WI38 (cell line): Measurements from ENCODE around the gene TTC39A.

Experiments
- H3K4me3 ChIP-seq: 2 replicates; pipeline ENCODE4 v1.5.1; 2011; ENCODE audit warnings: low read depth, mild to moderate bottlenecking, control low read depth, low read length
- TF ChIP-seq, protein P1 (sequence below): IDR thresholded peaks from 2 replicates; pipeline ENCODE4 v1.5.1; 2012; ENCODE audit warnings: low read depth, mild to moderate bottlenecking, control low read depth, low read length

Gene TTC39A

DNA sequence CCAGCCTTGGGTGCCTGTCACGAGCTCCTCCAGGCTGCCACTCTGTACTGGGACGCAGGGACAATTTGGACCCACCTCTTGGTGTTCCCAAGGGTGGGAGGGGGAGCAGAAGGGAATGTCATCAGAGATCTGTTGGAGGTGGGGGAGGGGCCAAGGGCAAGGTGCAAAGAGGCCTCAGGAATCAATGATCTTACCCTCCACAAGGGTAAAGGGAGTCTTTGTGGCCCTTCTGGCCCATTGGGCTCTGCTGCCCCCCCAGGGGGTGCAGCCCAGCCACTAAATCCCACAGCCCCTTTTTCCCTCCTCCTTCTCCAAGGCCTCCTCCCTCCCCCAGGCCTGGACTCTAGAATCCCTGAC, 8.5 kb downstream of the TTC39A start:
- TF ChIP-seq, protein P1, sequence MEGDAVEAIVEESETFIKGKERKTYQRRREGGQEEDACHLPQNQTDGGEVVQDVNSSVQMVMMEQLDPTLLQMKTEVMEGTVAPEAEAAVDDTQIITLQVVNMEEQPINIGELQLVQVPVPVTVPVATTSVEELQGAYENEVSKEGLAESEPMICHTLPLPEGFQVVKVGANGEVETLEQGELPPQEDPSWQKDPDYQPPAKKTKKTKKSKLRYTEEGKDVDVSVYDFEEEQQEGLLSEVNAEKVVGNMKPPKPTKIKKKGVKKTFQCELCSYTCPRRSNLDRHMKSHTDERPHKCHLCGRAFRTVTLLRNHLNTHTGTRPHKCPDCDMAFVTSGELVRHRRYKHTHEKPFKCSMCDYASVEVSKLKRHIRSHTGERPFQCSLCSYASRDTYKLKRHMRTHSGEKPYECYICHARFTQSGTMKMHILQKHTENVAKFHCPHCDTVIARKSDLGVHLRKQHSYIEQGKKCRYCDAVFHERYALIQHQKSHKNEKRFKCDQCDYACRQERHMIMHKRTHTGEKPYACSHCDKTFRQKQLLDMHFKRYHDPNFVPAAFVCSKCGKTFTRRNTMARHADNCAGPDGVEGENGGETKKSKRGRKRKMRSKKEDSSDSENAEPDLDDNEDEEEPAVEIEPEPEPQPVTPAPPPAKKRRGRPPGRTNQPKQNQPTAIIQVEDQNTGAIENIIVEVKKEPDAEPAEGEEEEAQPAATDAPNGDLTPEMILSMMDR = no peak
- no peak overlapping the region for H3K4me3 ChIP-seq

GRCh38 chr1:51320967-51321923, 9.1 kb downstream of the TTC39A start:
- no peak overlapping the region for H3K4me3 ChIP-seq
- TF ChIP-seq, protein P1 = no peak

GRCh38 chr1:51317798-51318197, 12.6 kb downstream of the TTC39A start:
- TF ChIP-seq, protein P1 = no peak
- H3K4me3 ChIP-seq = no peak overlapping the region

DNA sequence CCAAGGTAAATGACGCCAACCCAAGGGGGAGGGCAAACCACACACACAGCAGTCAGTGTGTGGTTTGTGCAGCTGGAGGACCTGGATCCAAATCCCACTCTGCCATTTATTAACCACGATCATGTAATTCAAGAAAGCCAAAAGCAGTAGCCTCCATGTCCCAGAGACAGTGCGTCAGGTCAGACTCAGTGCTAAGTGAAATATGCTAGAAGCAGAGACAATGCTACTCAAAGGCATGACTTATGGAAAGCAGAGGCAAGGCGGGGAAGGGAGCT, 13.6 kb downstream of the TTC39A start:
- TF ChIP-seq, protein P1 = no peak

DNA sequence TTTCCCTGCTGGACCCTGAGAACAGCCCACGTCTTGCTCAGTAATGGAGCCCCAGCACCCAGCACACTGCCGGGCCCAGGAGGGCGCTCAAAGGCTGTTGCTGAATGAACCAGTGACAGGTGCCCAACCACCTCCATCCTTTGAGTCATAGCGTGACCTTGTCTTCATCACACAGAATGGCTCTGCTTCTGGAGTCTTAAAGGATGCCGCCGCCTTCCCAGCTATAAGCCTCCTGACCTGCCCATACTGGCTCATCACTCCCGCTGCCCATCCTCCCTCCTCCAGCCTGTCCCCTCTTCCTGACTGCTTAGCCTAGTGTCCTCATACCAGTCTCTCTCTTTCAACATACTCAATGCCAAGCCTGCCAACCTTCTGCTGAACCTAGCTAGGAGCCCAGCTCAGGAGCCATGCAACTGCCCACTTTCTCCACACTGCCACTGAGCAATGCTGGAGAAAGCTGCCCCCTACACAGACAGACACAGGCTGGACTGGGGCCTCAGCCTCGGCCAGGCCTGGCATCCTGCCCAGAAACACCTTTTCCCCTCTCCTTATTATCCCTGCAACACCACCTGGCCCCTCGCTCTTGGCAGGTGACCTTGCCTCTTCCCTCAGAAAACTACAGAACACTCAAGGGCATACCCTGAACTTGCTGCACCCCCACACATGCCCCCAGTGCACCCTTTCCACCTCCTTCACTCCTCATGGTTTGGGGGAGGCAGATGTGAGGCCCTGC, 14.1 kb downstream of the TTC39A start:
- H3K4me3 ChIP-seq = no peak overlapping the region
- TF ChIP-seq, protein P1 = no peak

More for the DNA sequence above, 13.6 kb downstream of the TTC39A start:
- H3K4me3 ChIP-seq = no peak overlapping the region

DNA sequence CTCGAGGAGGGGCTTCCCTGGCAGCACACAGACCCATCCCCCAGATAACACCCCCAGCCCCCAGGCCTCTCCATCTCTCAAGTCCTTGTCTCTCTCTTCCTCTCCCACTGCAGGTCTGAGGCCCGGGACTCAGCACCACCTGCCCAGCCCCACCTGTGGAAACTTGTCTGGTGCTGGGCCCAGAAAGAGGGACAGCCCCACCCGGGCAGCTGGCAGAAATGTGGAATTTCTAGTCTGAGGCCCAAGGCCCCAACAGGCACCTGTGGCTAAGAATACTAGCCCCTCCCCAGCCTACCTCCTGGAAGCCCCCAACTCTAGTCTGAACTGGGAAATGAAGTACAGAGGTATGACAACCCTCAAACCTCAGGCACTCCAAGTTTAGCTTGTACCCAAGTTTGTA, 15.4 kb downstream of the TTC39A start:
- no peak overlapping the region for H3K4me3 ChIP-seq
- TF ChIP-seq, protein P1 = no peak
